Stimulated activated CD8-positive, alpha-beta memory T cell treated with anti-CD3 and anti-CD28 coated beads, Interleukin-15, amount 100 ng/mL, for 24 hours (primary cell): ENCODE data around the gene TES.
"Not testable (repeated sequence)": the region's sequence is repeated elsewhere in the genome, so short reads cannot be mapped to it uniquely, and the experiment has no call there.

ENCODE experiments used
- DNase-seq: peaks from one replicate; pipeline ENCODE4 v3.0.0-alpha.2; 2020; ENCODE audit warnings: low read depth

The TES gene

GRCh38 chr7:116210345-116211005 is at the start of gene TES:
Gene TES (plus strand): TSS chr7:116210539. CDS start chr7:116210708, 169 bp downstream.
- peak; percentile 39 for DNase-seq

- no peak for DNase-seq
Observed at GRCh38 chr7:116161728-116162127, 48.6 kb upstream of the TES start.

- no peak for DNase-seq
Observed at GRCh38 chr7:116162254-116162653, 48.1 kb upstream of the TES start.

- no peak for DNase-seq
Observed at GRCh38 chr7:116162992-116163391, 47.3 kb upstream of the TES start.

- DNase-seq: no peak
Observed at GRCh38 chr7:116164552-116165306, 45.6 kb upstream of the TES start.

- no peak for DNase-seq
Observed at GRCh38 chr7:116165717-116166116, 44.6 kb upstream of the TES start.

- no peak for DNase-seq
Observed at GRCh38 chr7:116166156-116166555, 44.2 kb upstream of the TES start.

- no peak for DNase-seq
Observed at GRCh38 chr7:116167177-116167576, 43.2 kb upstream of the TES start.

- DNase-seq: no peak
Observed at GRCh38 chr7:116169060-116169459, 41.3 kb upstream of the TES start.

GRCh38 chr7:116170180-116170579 is 40.2 kb upstream of the TES start:
- DNase-seq: no peak

GRCh38 chr7:116171094-116171493 is 39.2 kb upstream of the TES start:
- no peak for DNase-seq

- DNase-seq: no peak
Observed at GRCh38 chr7:116172353-116172752, 38.0 kb upstream of the TES start.

- DNase-seq: no peak
Observed at GRCh38 chr7:116173051-116174028, 37.0 kb upstream of the TES start.

GRCh38 chr7:116175095-116175494 is 35.2 kb upstream of the TES start:
- DNase-seq: not testable (repeated sequence)

- no peak for DNase-seq
Observed at GRCh38 chr7:116176226-116176625, 34.1 kb upstream of the TES start.

- DNase-seq: no peak
Observed at GRCh38 chr7:116177009-116177408, 33.3 kb upstream of the TES start.

GRCh38 chr7:116180302-116180701 is 30.0 kb upstream of the TES start:
- no peak for DNase-seq

GRCh38 chr7:116182023-116182422 is 28.3 kb upstream of the TES start:
- no peak for DNase-seq

- DNase-seq: no peak
Observed at GRCh38 chr7:116185450-116185849, 24.9 kb upstream of the TES start.

- DNase-seq: no peak
Observed at GRCh38 chr7:116185956-116186355, 24.4 kb upstream of the TES start.

- no peak for DNase-seq
Observed at GRCh38 chr7:116187400-116187799, 22.9 kb upstream of the TES start.

GRCh38 chr7:116193329-116194087 is 16.8 kb upstream of the TES start:
- DNase-seq: no peak
